ENCODE measurements around the gene GTPBP4. TPM values are rescaled to one million over a fixed set of nuclear protein-coding genes. Genes with fewer than 3 reads are reported as not detected.

Gene GTPBP4
- total RNA-seq, 1 donor: 27.1 TPM

- Histone ChIP-seq H3K27me3 (ENCODE audit: insufficient read depth, low read length) (no peaks in the 10 kb centered on the region), H3K36me3 (ENCODE audit: insufficient read depth, low read length) (peaks cover 26% of the 10 kb centered on the region), H3K4me3 (ENCODE audit: insufficient read depth, low read length) (no peak overlapping the region), H3K27ac (ENCODE audit: low read depth, low read length) (no peak overlapping the region), H3K9me3 (ENCODE audit: low read depth, low read length) (no peaks in the 10 kb centered on the region), H3K79me2 (ENCODE audit: insufficient read depth, low read length) (peaks cover 49% of the 10 kb centered on the region), H3K4me2 (ENCODE audit: insufficient read depth, low read length) (no peak overlapping the region), H4K20me1 (ENCODE audit: insufficient read depth, low read length) (peaks cover 24% of the 10 kb centered on the region), H2AFZ (ENCODE audit: low read length) (no peak overlapping the region), H3K4me1 (ENCODE audit: insufficient read depth, low read length) (peaks cover 10% of the 10 kb centered on the region)
- no peak for TF ChIP-seq CTCF (IDR thresholded peaks at IDR 0.05; ENCODE audit: extremely low read depth, low read depth, low read length)
- DNase-seq (ENCODE audit: insufficient read length, low spot score, missing footprints): no peak
Measured at GRCh38 chr10:1045415-1045814, 57.2 kb downstream of the GTPBP4 start.

- no peak for TF ChIP-seq CTCF (IDR thresholded peaks at IDR 0.05; ENCODE audit: extremely low read depth, low read depth, low read length)
- H3K4me2 ChIP-seq (ENCODE audit: insufficient read depth, low read length): peak overlapping the region; percentile 99
- H3K9me3 ChIP-seq (ENCODE audit: low read depth, low read length): no peaks in the 10 kb centered on the region
- H3K79me2 ChIP-seq (ENCODE audit: insufficient read depth, low read length): peaks cover 74% of the 10 kb centered on the region
- H3K36me3 ChIP-seq (ENCODE audit: insufficient read depth, low read length): peaks cover 13% of the 10 kb centered on the region
- no peaks in the 10 kb centered on the region for H3K27me3 ChIP-seq (ENCODE audit: insufficient read depth, low read length)
- peaks cover 14% of the 10 kb centered on the region for H3K4me1 ChIP-seq (ENCODE audit: insufficient read depth, low read length)
- peak overlapping the region; percentile 62 for H2AFZ ChIP-seq (ENCODE audit: low read length)
- no peak for DNase-seq (ENCODE audit: insufficient read length, low spot score, missing footprints)
- H3K4me3 ChIP-seq (ENCODE audit: insufficient read depth, low read length): peak overlapping the region; percentile 95
- peaks cover 27% of the 10 kb centered on the region for H4K20me1 ChIP-seq (ENCODE audit: insufficient read depth, low read length)
- peak overlapping the region; percentile 97 for H3K27ac ChIP-seq (ENCODE audit: low read depth, low read length)
Measured at GRCh38 chr10:1047937-1048336, 59.7 kb downstream of the GTPBP4 start.

GRCh38 chr10:1048349-1048731 lies 60.1 kb downstream of the GTPBP4 start:
- H3K36me3 ChIP-seq (ENCODE audit: insufficient read depth, low read length): peaks cover 9% of the 10 kb centered on the region
- H4K20me1 ChIP-seq (ENCODE audit: insufficient read depth, low read length): peaks cover 27% of the 10 kb centered on the region
- peak overlapping the region; percentile 97 for H3K27ac ChIP-seq (ENCODE audit: low read depth, low read length)
- no peak for TF ChIP-seq CTCF (IDR thresholded peaks at IDR 0.05; ENCODE audit: extremely low read depth, low read depth, low read length)
- H3K4me3 ChIP-seq (ENCODE audit: insufficient read depth, low read length): peak overlapping the region; percentile 95
- peaks cover 74% of the 10 kb centered on the region for H3K79me2 ChIP-seq (ENCODE audit: insufficient read depth, low read length)
- H3K9me3 ChIP-seq (ENCODE audit: low read depth, low read length): no peaks in the 10 kb centered on the region
- no peaks in the 10 kb centered on the region for H3K27me3 ChIP-seq (ENCODE audit: insufficient read depth, low read length)
- DNase-seq (ENCODE audit: insufficient read length, low spot score, missing footprints): peak; percentile 88
- H3K4me2 ChIP-seq (ENCODE audit: insufficient read depth, low read length): peak overlapping the region; percentile 99
- peaks cover 14% of the 10 kb centered on the region for H3K4me1 ChIP-seq (ENCODE audit: insufficient read depth, low read length)
- peak overlapping the region; percentile 62 for H2AFZ ChIP-seq (ENCODE audit: low read length)

GRCh38 chr10:1048732-1049424 lies 60.6 kb downstream of the GTPBP4 start, which contains the start of gene IDI1:
TSS of gene IDI1 (minus strand) at chr10:1049119. CDS start at chr10:1049003, 116 bp downstream.
- H3K4me1 ChIP-seq (ENCODE audit: insufficient read depth, low read length): peaks cover 14% of the 10 kb centered on the region
- peak within 1 kb of the TSS; percentile 97 for H3K27ac ChIP-seq (ENCODE audit: low read depth, low read length)
- H3K4me2 ChIP-seq (ENCODE audit: insufficient read depth, low read length): peak within 1 kb of the TSS; percentile 99
- TF ChIP-seq CTCF (IDR thresholded peaks at IDR 0.05; ENCODE audit: extremely low read depth, low read depth, low read length): no peak
- peaks cover 7% of the 10 kb centered on the region for H3K36me3 ChIP-seq (ENCODE audit: insufficient read depth, low read length)
- H2AFZ ChIP-seq (ENCODE audit: low read length): peak within 1 kb of the TSS; percentile 83
- no peaks in the 10 kb centered on the region for H3K9me3 ChIP-seq (ENCODE audit: low read depth, low read length)
- DNase-seq (ENCODE audit: insufficient read length, low spot score, missing footprints): peak; percentile 98
- peak within 1 kb of the TSS; percentile 95 for H3K4me3 ChIP-seq (ENCODE audit: insufficient read depth, low read length)
- H3K27me3 ChIP-seq (ENCODE audit: insufficient read depth, low read length): no peaks in the 10 kb centered on the region
- peaks cover 74% of the 10 kb centered on the region for H3K79me2 ChIP-seq (ENCODE audit: insufficient read depth, low read length)
- H4K20me1 ChIP-seq (ENCODE audit: insufficient read depth, low read length): peaks cover 27% of the 10 kb centered on the region

All from osteoblast (primary cell).